Keratinocyte (primary cell): ENCODE data around the gene UBE2O.

Experiments used
- CTCF ChIP-seq, 3 experiments: IDR thresholded peaks in 1 of 3; conservative IDR thresholded peaks in 1 of 3; optimal IDR thresholded peaks in 1 of 3; 2 replicates in 2 of 3; 3 replicates in 1 of 3; pipeline versions ENCODE3 to v1.5.1; 2011; ENCODE audit warnings: low read length in 3 of 3, mild to moderate bottlenecking in 3 of 3, moderate library complexity in 2 of 3, control low read depth in 1 of 3, inconsistent platforms in 1 of 3; ENCODE audit not compliant: insufficient read depth in 2 of 3; ENCODE audit errors: extremely low read depth in 1 of 3
- EZH2 ChIP-seq: IDR thresholded peaks from one replicate; pipeline ENCODE4 v1.6.1; 2012; ENCODE audit warnings: inconsistent platforms, mild to moderate bottlenecking, low read length, moderate library complexity

GRCh38 chr17:76451506-76451905, 1.4 kb downstream of the UBE2O start:
- TF ChIP-seq EZH2: no peak
- no peak for TF ChIP-seq CTCF (optimal IDR thresholded peaks at IDR 0.05 in 1 of 3, IDR thresholded peaks at IDR 0.05 in 1 of 3, conservative IDR thresholded peaks at IDR 0.05 in 1 of 3; ENCODE audit: extremely low read depth in 1 of 3, insufficient read depth in 2 of 3, low read length in 3 of 3)
